HG03460 (cell line): ENCODE data around the gene TSKU.

Source experiments
- ATAC-seq: cut with Tn5 transposase; IDR thresholded peaks from one replicate; pipeline ENCODE4 v1.9.1; 2021; ENCODE audit not compliant: unreplicated experiment

TSKU gene

GRCh38 chr11:76750746-76751145 lies 32.4 kb upstream of the TSKU start:
- ATAC-seq = no peak

GRCh38 chr11:76752321-76753143 lies 30.6 kb upstream of the TSKU start:
- ATAC-seq = no peak

GRCh38 chr11:76753449-76753848 lies 29.7 kb upstream of the TSKU start:
- ATAC-seq = no peak

GRCh38 chr11:76753950-76754349 lies 29.2 kb upstream of the TSKU start:
- no peak for ATAC-seq

GRCh38 chr11:76756341-76756741 lies 26.8 kb upstream of the TSKU start:
- ATAC-seq = no peak

- no peak for ATAC-seq
These were observed 24.8 kb upstream of the TSKU start for GRCh38 chr11:76758311-76758710.

- ATAC-seq = no peak
These were observed 24.1 kb upstream of the TSKU start for GRCh38 chr11:76759092-76759491.

GRCh38 chr11:76759517-76759916 lies 23.6 kb upstream of the TSKU start:
- no peak for ATAC-seq

- ATAC-seq = no peak
These were observed 22.9 kb upstream of the TSKU start for GRCh38 chr11:76760236-76760635.

GRCh38 chr11:76761718-76762355 lies 21.3 kb upstream of the TSKU start:
- no peak for ATAC-seq

GRCh38 chr11:76762356-76762752 lies 20.8 kb upstream of the TSKU start:
- no peak for ATAC-seq

GRCh38 chr11:76762867-76763572 lies 20.1 kb upstream of the TSKU start:
- ATAC-seq = no peak

GRCh38 chr11:76763573-76764346 lies 19.4 kb upstream of the TSKU start:
- no peak for ATAC-seq

GRCh38 chr11:76764941-76765665 lies 18.1 kb upstream of the TSKU start:
- ATAC-seq = no peak

- ATAC-seq = no peak
These were observed 17.2 kb upstream of the TSKU start for GRCh38 chr11:76765863-76766350.

- ATAC-seq = no peak
These were observed 16.6 kb upstream of the TSKU start for GRCh38 chr11:76766521-76766920.

GRCh38 chr11:76767659-76768058 lies 15.5 kb upstream of the TSKU start:
- ATAC-seq = no peak

GRCh38 chr11:76768088-76768908 lies 14.9 kb upstream of the TSKU start:
- ATAC-seq = no peak

- no peak for ATAC-seq
These were observed 14.1 kb upstream of the TSKU start for GRCh38 chr11:76768909-76769560.
